Fibroblast of lung (primary cell): Measurements from ENCODE around the gene IL20RA.
"Not testable (repeated sequence)": the region's sequence is repeated elsewhere in the genome, so short reads cannot be mapped to it uniquely, and the experiment has no call there.

Source experiments
- CTCF ChIP-seq, 2 donors: IDR thresholded peaks in 1 of 2; conservative IDR thresholded peaks in 1 of 2; 1 replicate in 1 of 2; 2 replicates in 1 of 2; pipeline ENCODE4 v1.5.1; 2011 to 2012; ENCODE audit warnings: low read length in 2 of 2, control low read depth in 1 of 2, inconsistent platforms in 1 of 2, low read depth in 1 of 2, mild to moderate bottlenecking in 1 of 2
- EZH2 ChIP-seq: IDR thresholded peaks from 2 replicates; pipeline ENCODE4 v1.5.1; 2012; ENCODE audit warnings: low read length, control low read depth, mild to moderate bottlenecking; ENCODE audit errors: missing control alignments

GRCh38 chr6:137075790-137076189, 31.0 kb upstream of the IL20RA start:
- TF ChIP-seq EZH2; CTCF (conservative IDR thresholded peaks at IDR 0.05 in 1 of 2, IDR thresholded peaks at IDR 0.05 in 1 of 2; ENCODE audit: low read depth in 1 of 2, low read length in 2 of 2): not testable (repeated sequence)
